Bone marrow (tissue), 2 donors: ENCODE data around the gene KDM4B.
A peak's percentile ranks its signal among the peaks of the same experiment; 100 is the strongest.

Source experiments
- DNase-seq, 2 donors: peaks; one replicate each; lab custom pipeline; 2025; lab: John Stamatoyannopoulos, UW

KDM4B gene

GRCh38 chr19:5013761-5014160 is 44.8 kb downstream of the KDM4B start:
- no peak for DNase-seq

- DNase-seq, result no peak
Measured at GRCh38 chr19:5014941-5015340, 46.0 kb downstream of the KDM4B start.

DNA sequence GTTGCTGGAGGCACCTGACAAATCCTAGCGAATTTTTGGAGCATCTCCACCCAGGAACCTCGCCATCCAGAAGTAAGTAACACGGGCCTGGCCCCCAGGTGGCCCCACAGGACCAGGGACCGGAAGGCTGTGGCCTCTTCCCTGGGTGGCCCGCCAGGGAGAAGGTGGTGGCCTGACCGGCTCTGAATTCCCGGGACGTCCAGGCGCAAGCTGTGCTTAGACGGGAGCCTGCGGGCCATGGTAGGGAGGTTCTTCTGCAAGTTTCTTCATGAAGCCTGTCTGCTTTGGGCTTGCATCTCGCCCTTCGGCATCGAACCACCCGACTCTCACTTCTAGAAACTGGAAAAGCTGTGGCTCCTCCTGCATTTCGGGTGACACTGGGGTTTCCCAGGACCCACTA is 47.4 kb downstream of the KDM4B start:
- DNase-seq, result no peak

DNA sequence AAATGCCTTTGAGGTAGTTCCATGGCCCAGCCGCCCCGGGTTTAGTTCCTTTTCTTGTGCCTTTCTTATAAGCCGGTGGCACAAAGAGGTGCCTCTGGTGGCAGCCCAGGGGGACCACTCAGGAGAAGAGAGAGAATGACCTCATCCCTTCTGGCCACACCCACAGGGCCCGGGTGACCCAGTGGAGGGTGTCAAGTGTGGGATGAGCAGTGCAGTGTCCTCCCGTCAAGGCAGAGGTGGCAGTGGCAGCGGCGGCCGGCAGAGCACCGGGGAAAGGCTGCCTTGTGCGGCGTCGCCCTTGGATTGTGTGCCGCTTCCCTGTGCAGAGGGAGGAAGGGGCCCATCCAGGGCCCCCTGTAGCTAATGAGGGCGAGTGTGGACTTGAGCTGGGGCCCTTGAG is 47.9 kb downstream of the KDM4B start:
- no peak for DNase-seq

DNA sequence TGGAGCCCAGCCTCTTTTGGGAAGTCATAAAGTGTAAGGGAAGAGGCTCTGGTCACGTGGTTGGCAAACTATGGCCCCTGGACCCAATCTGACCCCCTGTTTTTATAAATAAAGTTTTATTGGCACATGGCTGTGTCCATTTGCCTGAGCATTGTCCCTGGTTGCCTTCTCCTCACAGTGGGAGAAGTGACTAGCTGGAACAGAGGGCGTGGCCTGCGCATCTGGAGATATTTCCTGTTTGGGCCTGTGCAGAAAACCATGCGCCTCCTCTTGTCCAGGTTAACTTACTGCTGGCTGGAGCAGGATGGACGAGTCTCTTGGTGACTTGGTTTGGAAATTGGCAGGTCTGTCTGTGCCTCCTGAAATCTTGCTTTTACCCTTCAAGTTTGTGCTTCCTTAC is 48.3 kb downstream of the KDM4B start:
- DNase-seq, result no peak

DNA sequence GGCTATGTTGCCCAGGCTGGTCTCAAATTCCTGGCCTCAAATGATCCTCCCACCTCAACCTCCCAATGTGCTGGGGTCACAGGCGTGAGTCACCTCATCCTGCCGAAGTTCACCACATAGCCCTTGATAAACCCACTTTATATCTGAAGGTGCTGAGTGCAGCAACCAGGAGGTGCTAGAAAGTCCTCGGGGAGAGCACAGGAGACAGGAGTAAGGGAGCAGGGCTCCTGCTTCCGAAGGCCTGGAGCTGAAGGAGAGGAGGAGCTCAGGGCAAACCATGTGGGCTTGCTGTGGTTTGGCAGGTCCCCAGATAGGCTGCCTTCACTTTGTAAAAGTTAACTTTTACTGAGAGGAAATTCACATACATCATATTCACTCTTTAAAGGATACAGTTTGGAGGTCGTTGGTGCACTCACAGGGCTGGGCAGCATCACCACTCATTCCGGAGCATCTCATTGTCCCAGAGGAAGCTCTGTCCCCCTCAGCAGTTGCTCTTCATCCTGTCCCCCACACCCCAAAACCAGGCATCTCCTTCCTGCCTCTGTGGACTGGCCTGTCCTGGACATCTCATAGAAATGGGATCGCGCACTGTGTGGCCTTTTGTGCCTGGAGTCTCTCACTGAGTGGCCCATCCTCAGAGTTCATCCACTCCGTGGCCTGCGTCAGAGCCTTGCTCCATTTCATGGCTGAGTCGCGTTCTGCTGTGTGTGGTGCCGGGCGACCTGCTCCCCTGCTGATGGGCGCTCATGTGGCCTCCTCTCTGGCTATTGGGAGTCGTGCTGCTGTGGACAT is 49.5 kb downstream of the KDM4B start:
- DNase-seq, result no peak

DNA sequence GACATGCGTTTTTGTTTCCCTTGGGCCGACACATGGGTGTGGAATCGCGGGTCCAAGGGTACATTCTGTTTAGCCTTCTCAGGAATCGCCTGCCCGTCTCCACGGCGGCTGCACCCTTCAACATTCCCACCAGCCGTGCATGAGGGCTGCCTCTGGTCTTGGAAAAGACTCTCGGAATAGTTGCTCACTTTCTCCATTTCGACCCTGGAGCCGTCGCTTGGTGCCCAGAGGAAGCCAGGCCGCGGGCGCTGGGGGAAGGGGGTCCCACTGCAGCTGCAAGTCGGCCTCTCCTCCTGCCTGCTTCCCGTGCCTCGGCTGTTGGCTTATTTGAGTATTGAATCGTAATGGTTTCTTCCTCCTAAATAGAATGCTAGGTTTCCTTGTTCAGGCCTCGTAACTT is 51.5 kb downstream of the KDM4B start:
- no peak for DNase-seq

DNA sequence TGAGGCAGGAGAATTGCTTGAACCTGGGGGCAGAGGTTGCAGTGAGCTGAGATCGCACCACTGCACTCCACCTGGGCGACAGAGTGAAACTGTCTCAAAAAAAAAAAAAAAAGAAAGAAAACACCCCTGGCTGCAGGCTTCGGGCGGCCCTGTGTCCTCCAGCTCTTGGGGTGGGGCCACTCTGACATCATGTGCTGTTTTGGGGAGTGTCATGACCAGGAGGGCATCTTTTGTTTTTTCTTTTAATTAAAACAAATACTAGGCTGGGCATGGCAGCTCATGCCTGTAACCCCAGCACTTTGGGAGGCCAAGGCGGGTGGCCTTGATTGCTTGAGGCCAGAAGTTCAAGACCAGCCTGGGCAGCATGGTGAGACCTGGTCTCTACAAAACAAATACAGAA is 52.1 kb downstream of the KDM4B start:
- no peak for DNase-seq

DNA sequence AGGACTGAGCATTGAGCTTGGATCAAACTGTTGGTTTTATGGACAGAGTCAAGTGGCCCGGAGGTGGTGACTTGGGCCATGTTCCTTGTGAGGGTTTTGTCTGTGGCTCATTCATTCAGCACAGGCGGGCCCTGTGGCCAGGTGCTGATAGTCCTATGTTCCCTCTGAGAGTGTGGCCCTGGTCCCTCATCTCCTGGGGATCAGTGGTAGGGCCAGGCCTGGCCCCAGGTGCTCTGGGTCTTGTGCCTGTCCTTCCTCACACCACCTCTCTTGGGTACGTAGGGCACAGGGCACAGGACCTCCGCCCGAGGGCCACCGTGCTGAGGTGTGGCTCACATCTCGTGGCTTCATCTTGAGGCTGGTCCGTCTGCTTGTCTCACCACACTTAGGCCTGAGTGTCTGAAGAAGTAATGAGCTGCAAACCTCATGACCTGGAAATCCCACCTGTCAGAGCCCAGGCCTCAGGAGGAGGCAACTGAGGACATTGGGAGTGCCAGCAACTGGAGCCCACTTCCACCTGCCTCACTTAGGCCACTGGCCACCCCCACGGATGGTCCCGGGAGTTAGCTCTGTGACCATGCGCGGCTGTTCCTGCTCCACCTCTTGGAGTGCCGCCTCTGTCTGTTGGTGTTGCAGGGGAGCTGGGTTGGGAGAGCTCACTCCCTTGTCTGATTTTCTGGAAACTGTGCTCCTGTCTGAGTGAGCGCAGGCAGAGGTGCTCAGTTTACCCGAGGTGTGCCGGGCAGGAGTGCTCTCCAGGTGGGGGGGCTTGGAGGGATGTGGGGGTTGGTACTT is 53.4 kb downstream of the KDM4B start:
- no peak for DNase-seq

- DNase-seq, result no peak
Measured at GRCh38 chr19:5023128-5023571, 54.2 kb downstream of the KDM4B start.

GRCh38 chr19:5024282-5024681 is 55.4 kb downstream of the KDM4B start:
- no peak for DNase-seq

- DNase-seq, result no peak
Measured at GRCh38 chr19:5025027-5025426, 56.1 kb downstream of the KDM4B start.

DNA sequence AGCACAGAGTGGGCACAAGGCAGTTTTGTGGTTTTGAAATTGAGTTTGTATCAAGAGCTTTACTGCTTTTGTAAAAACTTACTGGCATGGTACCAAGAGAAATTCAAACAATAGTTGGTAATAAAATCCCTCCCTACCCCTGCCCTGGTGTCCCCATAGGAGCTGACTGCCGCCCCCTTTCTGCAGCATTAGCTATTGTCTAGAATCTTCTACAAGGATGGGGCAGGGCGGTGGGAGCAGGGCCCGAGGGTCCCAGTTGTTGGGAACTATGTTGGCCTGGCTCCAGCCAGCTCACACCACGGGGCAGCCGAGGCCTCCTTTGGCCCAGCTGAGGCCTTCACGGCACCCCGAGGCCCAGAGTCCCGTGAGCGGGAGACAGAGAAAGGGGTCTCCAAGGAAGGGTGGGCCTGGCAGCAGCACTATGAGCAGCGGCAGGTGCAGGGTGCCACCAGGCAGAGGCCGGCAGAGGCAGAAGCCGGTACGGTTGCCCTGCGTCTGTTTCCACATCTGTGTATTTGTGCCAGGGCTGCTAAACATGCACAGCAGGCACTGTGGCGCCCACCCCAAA is 57.9 kb downstream of the KDM4B start:
- no peak for DNase-seq

- no peak for DNase-seq
Measured at GRCh38 chr19:5028229-5028886, 59.4 kb downstream of the KDM4B start.

GRCh38 chr19:5029596-5029995 is 60.7 kb downstream of the KDM4B start:
- DNase-seq, result peak in 1 of 2 donors; percentile 42

GRCh38 chr19:5030136-5030820 is 61.4 kb downstream of the KDM4B start:
- DNase-seq, result no peak

DNA sequence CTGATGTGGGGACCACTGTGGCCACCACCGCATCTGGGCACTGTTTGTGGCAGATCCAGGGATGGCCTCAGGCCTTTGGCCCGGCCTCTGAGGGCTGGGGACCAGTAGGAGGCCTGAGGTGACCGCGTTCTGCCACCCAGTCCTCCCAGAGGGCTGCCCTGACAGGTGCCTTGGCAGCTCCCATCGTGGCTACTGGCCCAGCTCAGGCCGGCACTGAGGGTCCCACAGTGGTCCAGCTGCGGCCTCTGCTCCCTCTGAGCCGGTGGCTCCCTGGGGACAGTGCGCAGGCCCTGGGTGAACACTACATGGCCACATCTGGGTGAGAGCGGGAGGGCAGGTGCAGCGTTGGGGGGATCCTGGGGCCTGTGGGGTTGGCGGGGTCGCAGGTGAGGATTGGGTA is 61.9 kb downstream of the KDM4B start:
- DNase-seq, result no peak

- DNase-seq, result peak; percentile 50 to 52
Measured at GRCh38 chr19:5031231-5032100, 62.6 kb downstream of the KDM4B start.

- no peak for DNase-seq
Measured at GRCh38 chr19:5032101-5032967, 63.4 kb downstream of the KDM4B start.
